Fibroblast of peridontal ligament (primary cell): Measurements from ENCODE around the gene IFNGR2.

Source experiments
- DNase-seq: peaks from one replicate; pipeline ENCODE4 v3.0.0-alpha.2; 2010; ENCODE audit errors: extremely low read depth

Gene IFNGR2

GRCh38 chr21:33481314-33481943 lies 78.2 kb downstream of the IFNGR2 start:
- no peak for DNase-seq
